RKO (cell line): Measurements from ENCODE around the gene MICA.
"Not testable (repeated sequence)": the region's sequence is repeated elsewhere in the genome, so short reads cannot be mapped to it uniquely, and the experiment has no call there.

ENCODE experiments used
- DNase-seq: peaks from one replicate; pipeline ENCODE4 v3.0.0-alpha.2; 2016; ENCODE audit warnings: low spot score

The MICA gene

GRCh38 chr6:31414148-31414770 lies 10.9 kb downstream of the MICA start:
- DNase-seq: not testable (repeated sequence)

- DNase-seq: no peak
Measured at GRCh38 chr6:31414771-31415265, 11.4 kb downstream of the MICA start.

- DNase-seq: no peak
Measured at GRCh38 chr6:31416394-31417014, 13.1 kb downstream of the MICA start.

GRCh38 chr6:31418251-31418650 lies 14.9 kb downstream of the MICA start:
- DNase-seq: no peak

GRCh38 chr6:31419842-31420241 lies 16.4 kb downstream of the MICA start:
- no peak for DNase-seq

GRCh38 chr6:31420546-31420945 lies 17.2 kb downstream of the MICA start:
- no peak for DNase-seq

- no peak for DNase-seq
Measured at GRCh38 chr6:31422587-31422986, 19.2 kb downstream of the MICA start.

- no peak for DNase-seq
Measured at GRCh38 chr6:31423550-31423949, 20.2 kb downstream of the MICA start.

GRCh38 chr6:31426395-31427354 lies 23.3 kb downstream of the MICA start:
- DNase-seq: no peak

GRCh38 chr6:31430449-31430848 lies 27.1 kb downstream of the MICA start:
- DNase-seq: no peak

- DNase-seq: not testable (repeated sequence)
Measured at GRCh38 chr6:31435051-31435450, 31.7 kb downstream of the MICA start.

GRCh38 chr6:31438222-31438621 lies 34.8 kb downstream of the MICA start:
- DNase-seq: no peak

- no peak for DNase-seq
Measured at GRCh38 chr6:31438677-31439076, 35.3 kb downstream of the MICA start.

GRCh38 chr6:31441365-31442267 lies 38.2 kb downstream of the MICA start:
- DNase-seq: peak; percentile 74

- DNase-seq: peak; percentile 20
Measured at GRCh38 chr6:31446481-31446880, 43.1 kb downstream of the MICA start.

- not testable (repeated sequence) for DNase-seq
Measured at GRCh38 chr6:31446999-31447789, 43.8 kb downstream of the MICA start.

GRCh38 chr6:31450751-31451150 lies 47.4 kb downstream of the MICA start:
- DNase-seq: no peak

- DNase-seq: no peak
Measured at GRCh38 chr6:31452859-31453258, 49.5 kb downstream of the MICA start.

- no peak for DNase-seq
Measured at GRCh38 chr6:31453259-31453658, 49.9 kb downstream of the MICA start.

GRCh38 chr6:31459864-31460263 lies 56.5 kb downstream of the MICA start:
- DNase-seq: not testable (repeated sequence)
